ENCODE data around the gene PSMD9. TPM values are rescaled to one million over a fixed set of nuclear protein-coding genes. Genes with fewer than 3 reads are reported as not detected.
A peak's percentile ranks its signal among the peaks of the same experiment; 100 is the strongest.

The PSMD9 gene
- polyA plus RNA-seq, 1 donor (not counting 4 experiments of a cell fraction or from before 2014, with no cell fraction given), result 84.8 TPM

DNA sequence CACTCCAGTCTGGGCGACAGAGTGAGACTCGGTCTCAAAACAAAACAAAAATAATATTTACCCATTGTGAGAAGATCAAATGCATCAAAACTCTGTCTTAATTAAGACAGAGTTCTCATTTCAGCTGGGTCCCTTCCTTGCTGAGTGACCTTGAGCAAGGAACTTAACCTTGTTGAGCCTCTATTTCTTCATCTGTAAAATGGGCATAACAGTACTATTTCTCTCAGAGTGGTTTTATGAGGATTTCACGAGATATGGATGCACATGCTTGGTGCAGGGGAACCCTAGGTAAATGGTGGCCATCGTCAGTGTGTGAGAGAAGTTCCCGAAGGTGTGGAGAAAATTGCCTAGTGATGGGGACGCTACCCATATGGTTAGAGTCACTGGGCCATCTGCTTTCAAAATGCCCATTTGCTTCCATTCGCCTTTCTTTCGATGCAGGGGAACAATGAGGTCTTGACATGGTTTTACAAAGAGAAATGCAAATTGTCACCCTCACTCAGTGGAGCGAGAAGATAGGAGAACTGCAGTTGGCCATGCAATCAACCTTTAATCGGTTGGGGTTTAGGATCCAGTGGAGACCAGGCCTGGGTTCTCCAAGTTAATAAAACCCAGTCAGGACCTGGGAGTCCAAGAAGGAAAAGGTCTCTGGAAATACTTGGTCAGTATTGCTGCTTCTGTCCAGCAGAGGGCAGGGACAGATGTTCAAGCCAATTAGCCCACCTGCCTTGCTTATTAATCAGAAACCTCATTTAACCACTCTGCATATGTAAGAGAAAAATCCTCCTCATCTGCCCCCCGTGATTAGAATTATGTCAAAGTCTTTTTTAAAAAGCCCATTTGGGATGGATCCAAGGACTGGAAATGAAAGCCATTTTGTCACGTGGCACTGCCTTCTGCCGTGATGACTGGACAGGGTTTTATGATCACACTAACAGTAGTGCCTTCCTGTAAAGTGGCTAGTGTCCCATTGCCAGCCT, 67.0 kb downstream of the PSMD9 start:
- H3K9ac ChIP-seq (ENCODE audit: control insufficient read depth, extremely low read depth, insufficient read depth, low read length), result no peak overlapping the region
- H3K4me1 ChIP-seq (ENCODE audit: control insufficient read depth, extremely low read depth, insufficient read depth, low read length), result peaks cover 7% of the 10 kb centered on the region
- H3K4me2 ChIP-seq (ENCODE audit: control insufficient read depth, extremely low read depth, insufficient read depth, low read depth, low read length), result no peak overlapping the region
- H3K9me3 ChIP-seq (ENCODE audit: control insufficient read depth, low read depth, low read length), result no peaks in the 10 kb centered on the region
- no peak for FAIRE-seq
- H3K27me3 ChIP-seq (ENCODE audit: control insufficient read depth, extremely low read depth, insufficient read depth, low read length), result no peaks in the 10 kb centered on the region
- dilution Hi-C loops (cut with MboI; ENCODE audit: extremely low pct_ligation_motif_present, low sequenced_read_pairs), result no loop called here
- no peak for DNase-seq (ENCODE audit: low read depth, low spot score)
- H3K36me3 ChIP-seq (ENCODE audit: control insufficient read depth in 2 of 2, extremely low read depth in 1 of 2, insufficient read depth in 2 of 2, low read length in 2 of 2), result peaks cover 19 to 33% of the 10 kb centered on the region in 2 experiments
- H3K4me3 ChIP-seq (ENCODE audit: control insufficient read depth in 2 of 3, extremely low read depth in 1 of 3, insufficient read depth in 2 of 3, low read depth in 1 of 3, low read length in 3 of 3), result no peak overlapping the region
- no peaks in the 10 kb centered on the region for H4K20me1 ChIP-seq (ENCODE audit: control insufficient read depth, extremely low read depth, insufficient read depth, low read length)
- H3K27ac ChIP-seq (ENCODE audit: control insufficient read depth, insufficient read depth, low read length), result no peak overlapping the region
- TF ChIP-seq, protein P1, sequence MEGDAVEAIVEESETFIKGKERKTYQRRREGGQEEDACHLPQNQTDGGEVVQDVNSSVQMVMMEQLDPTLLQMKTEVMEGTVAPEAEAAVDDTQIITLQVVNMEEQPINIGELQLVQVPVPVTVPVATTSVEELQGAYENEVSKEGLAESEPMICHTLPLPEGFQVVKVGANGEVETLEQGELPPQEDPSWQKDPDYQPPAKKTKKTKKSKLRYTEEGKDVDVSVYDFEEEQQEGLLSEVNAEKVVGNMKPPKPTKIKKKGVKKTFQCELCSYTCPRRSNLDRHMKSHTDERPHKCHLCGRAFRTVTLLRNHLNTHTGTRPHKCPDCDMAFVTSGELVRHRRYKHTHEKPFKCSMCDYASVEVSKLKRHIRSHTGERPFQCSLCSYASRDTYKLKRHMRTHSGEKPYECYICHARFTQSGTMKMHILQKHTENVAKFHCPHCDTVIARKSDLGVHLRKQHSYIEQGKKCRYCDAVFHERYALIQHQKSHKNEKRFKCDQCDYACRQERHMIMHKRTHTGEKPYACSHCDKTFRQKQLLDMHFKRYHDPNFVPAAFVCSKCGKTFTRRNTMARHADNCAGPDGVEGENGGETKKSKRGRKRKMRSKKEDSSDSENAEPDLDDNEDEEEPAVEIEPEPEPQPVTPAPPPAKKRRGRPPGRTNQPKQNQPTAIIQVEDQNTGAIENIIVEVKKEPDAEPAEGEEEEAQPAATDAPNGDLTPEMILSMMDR (optimal IDR thresholded peaks at IDR 0.05 in 1 of 3, IDR thresholded peaks at IDR 0.05 in 1 of 3, conservative IDR thresholded peaks at IDR 0.05 in 1 of 3; ENCODE audit: extremely low read depth in 1 of 3, insufficient read depth in 2 of 3, low read length in 3 of 3), result peak; percentile 22 to 54 (median 50)
- TF ChIP-seq EZH2 (IDR thresholded peaks at IDR 0.05; ENCODE audit: low read length), result no peak
- peaks cover 49% of the 10 kb centered on the region for H3K79me2 ChIP-seq (ENCODE audit: control insufficient read depth, insufficient read depth, low read length)
- H3K9me1 ChIP-seq (ENCODE audit: control insufficient read depth, extremely low read depth, insufficient read depth, low read length), result no peaks in the 10 kb centered on the region
- no peak overlapping the region for H2AFZ ChIP-seq (ENCODE audit: control insufficient read depth, low read length)

DNA sequence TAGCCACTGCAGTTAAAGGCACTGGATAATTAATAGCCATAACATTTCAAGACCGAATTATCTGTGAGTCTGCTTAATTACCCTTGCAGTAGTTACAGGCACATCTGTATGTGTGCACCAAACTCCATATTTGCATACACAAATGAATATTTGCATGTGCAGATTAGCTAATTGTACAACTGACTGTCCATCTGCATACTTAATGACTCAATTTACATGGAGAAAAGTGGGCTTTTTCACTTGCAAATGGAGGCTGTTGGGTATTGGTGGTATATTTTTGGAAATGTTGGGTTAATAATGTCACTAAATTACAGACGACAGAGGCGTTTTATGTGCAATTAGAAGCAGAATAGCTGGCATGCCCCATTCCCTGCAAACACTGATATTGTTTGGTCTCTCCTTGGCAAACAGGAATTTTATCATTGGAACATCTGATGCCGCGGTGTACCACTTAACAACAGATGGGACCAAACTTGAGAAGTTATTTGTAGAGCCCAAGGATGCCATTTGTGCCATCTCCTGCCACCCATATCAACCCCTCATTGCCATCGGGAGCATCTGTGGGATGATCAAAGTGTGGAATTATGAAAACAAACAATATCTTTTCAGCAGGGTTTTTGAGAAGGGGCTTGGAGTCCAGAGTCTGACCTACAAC, 69.4 kb downstream of the PSMD9 start:
- Histone ChIP-seq H3K79me2 (ENCODE audit: control insufficient read depth, insufficient read depth, low read length) (peaks cover 27% of the 10 kb centered on the region), H3K9me1 (ENCODE audit: control insufficient read depth, extremely low read depth, insufficient read depth, low read length) (no peaks in the 10 kb centered on the region), H4K20me1 (ENCODE audit: control insufficient read depth, extremely low read depth, insufficient read depth, low read length) (no peaks in the 10 kb centered on the region), H3K36me3 (ENCODE audit: control insufficient read depth in 2 of 2, extremely low read depth in 1 of 2, insufficient read depth in 2 of 2, low read length in 2 of 2) (peaks cover 29 to 48% of the 10 kb centered on the region in 2 experiments), H3K4me1 (ENCODE audit: control insufficient read depth, extremely low read depth, insufficient read depth, low read length) (peaks cover 3% of the 10 kb centered on the region), H3K9me3 (ENCODE audit: control insufficient read depth, low read depth, low read length) (no peaks in the 10 kb centered on the region), H3K4me2 (ENCODE audit: control insufficient read depth, extremely low read depth, insufficient read depth, low read depth, low read length) (no peak overlapping the region), H3K9ac (ENCODE audit: control insufficient read depth, extremely low read depth, insufficient read depth, low read length) (no peak overlapping the region), H2AFZ (ENCODE audit: control insufficient read depth, low read length) (no peak overlapping the region), H3K27me3 (ENCODE audit: control insufficient read depth, extremely low read depth, insufficient read depth, low read length) (no peaks in the 10 kb centered on the region), H3K4me3 (ENCODE audit: control insufficient read depth in 2 of 3, extremely low read depth in 1 of 3, insufficient read depth in 2 of 3, low read depth in 1 of 3, low read length in 3 of 3) (no peak overlapping the region), H3K27ac (ENCODE audit: control insufficient read depth, insufficient read depth, low read length) (no peak overlapping the region)
- TF ChIP-seq, protein P1 (optimal IDR thresholded peaks at IDR 0.05 in 1 of 3, IDR thresholded peaks at IDR 0.05 in 1 of 3, conservative IDR thresholded peaks at IDR 0.05 in 1 of 3; ENCODE audit: extremely low read depth in 1 of 3, insufficient read depth in 2 of 3, low read length in 3 of 3), result no peak
- TF ChIP-seq EZH2 (IDR thresholded peaks at IDR 0.05; ENCODE audit: low read length), result no peak
- DNase-seq (ENCODE audit: low read depth, low spot score) (no peak), FAIRE-seq (no peak)
- dilution Hi-C loops (cut with MboI; ENCODE audit: extremely low pct_ligation_motif_present, low sequenced_read_pairs), result no loop called here
